ENCODE measurements around the gene MAP3K9.

Gene MAP3K9

DNA sequence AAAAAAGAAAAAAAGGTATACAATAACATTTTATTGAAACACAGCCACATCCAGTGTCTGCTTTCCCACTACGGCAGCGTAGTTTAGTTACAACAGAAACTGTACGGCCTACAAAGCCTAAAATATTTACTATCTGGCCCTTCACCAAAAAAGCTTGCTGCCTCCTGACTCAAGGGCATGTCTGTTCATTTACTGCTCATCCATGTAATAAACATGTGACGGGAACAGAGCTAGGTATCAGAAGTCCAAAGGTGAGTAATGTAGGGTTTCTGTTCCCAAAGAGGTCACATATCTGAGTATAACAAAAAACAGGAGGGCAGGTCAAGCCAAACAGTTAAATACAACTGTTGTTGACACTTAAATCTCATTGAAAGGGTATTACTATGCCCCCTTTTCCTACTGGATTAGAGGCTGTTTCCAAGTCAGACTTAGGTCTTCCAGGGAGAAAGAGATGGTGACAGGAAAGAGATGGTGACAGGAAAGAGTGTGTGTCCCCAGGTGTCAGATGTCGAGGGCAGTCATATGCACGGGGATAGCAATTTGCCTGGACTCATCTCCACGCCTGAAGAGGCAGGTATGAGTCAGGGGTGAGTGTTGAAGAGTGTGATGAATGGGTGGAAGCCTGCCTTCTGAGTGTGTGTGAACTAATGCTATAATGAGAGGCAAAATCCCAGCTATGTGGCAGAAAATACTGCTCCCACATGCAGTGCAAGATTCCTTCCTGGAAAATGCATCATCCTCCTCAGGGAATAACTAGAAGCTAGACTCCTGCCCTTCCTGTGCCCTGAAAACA is 77.7 kb downstream of the MAP3K9 start:
- FAIRE-seq (no peak), DNase-seq (ENCODE audit: extremely low spot score, insufficient read length, low read depth) (no peak)

DNA sequence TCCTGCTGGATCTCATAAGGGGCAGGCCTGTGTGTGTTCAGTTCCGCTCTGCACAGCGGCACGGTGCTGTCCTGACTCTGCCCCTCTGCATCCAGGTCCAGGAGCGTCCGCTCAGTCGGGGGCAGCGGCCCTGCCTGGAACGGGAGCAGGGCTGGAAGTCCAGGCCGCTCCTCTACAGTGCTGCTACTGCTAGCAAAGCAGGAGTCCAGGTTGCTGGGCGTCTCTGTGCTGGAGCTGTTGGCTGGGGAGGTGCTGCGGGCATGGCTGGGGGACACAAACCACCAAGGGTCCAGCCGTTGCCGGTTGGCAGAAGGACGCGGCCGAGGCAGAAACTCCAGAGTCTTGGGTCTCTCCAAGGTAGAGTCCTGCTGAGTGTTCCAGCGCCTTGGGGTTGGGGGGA is 78.9 kb downstream of the MAP3K9 start:
- FAIRE-seq (no peak), DNase-seq (ENCODE audit: extremely low spot score, insufficient read length, low read depth) (no peak)

DNA sequence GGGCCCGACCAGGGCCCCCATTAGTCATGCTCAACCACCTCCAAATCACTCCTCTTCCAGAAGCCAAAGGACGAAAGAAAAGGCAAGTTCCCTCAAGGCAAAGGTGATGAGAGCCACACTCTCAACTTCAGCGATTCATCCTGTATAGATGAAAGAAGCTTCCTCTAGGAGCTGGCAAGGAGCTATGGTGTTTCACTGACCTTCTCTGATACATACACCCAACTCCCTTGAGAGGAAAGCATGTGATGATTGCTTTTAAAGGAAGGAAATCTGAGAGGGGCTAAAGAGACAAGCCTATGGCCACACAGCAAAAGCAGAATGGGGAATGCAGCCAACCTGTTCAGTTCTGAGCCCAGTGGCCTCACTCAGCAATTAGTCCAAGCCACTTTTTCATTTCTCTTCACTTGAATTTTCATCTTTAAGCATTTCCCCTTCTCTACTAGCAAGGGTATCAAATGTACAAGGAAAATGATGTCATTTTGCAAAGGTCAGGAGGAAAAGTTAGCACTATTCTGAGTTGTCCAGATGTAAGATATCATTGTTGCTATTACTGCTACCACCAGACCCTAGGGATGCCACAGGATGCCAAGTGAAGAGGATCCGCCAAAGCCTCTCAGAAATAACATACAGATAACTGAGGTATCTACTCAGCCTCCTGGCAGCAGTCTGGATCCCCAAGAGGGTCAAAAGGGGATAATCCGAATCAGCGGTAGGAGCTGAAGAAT is 82.5 kb downstream of the MAP3K9 start:
- FAIRE-seq (no peak), DNase-seq (ENCODE audit: extremely low spot score, insufficient read length, low read depth) (no peak)

DNA sequence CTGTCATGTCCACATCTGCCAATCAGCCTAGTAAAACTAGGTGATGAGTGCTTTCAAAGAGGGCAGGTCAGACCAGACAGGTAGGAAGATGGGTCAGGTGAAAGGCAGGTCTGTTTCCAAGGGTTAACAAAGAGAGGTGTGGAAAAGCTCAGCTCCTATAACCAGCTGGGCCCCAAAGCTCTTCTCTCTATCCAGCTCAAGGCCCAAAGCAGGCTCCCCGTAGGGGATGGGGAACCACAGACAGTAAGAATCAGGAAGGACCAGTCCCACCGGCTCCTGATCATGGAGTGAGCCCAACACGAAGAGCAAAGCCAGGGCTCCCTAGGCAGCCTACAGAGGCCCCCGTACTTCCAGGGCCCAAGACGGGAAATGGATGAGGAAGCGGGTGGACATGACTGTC is 84.4 kb downstream of the MAP3K9 start:
- no peak for DNase-seq (ENCODE audit: extremely low spot score, insufficient read length, low read depth)
- no peak for FAIRE-seq

DNA sequence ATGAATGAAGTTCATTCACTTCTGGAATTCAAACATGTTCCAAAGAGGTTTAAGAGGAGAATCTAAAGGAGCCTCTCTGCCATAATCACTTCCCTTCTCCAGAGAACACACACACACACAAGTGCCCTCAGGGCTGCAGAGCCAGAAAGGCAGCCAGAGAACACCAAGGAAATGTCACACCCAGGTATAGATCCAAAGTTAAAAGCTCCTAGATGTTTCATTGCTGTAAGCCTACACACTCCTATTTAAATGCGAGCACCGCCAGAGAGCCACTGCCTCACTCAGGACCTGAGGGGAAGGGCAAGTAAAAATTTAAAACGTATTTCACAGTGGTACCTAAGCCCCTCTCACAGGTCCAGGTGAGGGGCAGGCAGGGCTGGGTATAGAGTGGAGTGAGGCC is 85.2 kb downstream of the MAP3K9 start:
- FAIRE-seq, result no peak
- DNase-seq (ENCODE audit: extremely low spot score, insufficient read length, low read depth), result no peak

DNA sequence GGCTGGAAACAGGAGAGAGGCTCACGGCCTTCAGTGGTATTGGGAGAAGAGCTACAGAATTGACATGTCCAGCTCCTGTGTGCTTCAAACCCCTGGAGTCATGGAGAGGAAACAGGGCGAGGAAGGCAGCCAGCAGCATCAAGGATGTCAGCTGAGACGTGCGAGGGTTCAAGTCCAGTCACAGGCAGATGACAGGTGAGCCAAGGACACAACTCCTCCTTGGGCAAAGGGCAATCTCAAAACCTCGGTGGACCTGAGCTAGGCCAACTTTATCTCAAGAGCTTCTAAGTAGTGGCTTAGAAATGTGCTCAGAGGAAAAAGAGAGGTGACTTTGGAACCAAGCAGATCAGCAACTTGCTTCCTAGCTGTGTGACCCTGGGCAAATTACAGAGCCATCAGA is 86.0 kb downstream of the MAP3K9 start:
- no peak for FAIRE-seq
- no peak for DNase-seq (ENCODE audit: extremely low spot score, insufficient read length, low read depth)

DNA sequence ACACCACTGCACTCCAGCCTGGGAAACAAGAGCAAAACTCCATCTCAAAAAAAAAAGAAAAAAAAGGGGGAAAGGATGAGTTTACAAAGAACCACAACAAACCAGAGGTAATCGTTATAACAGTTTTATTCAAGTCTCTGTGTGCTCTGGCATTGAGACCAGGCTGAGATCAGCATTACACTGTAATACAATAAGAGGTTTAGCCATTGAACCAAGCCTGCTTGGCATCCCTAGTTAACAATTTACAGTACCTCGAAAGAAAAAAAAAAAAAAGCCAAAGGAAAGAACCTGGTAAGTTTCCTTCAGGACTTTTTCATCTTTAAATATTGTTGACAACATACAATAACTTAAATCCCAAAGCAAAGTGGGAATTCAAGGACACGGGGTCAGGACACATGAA is 86.9 kb downstream of the MAP3K9 start:
- DNase-seq (ENCODE audit: extremely low spot score, insufficient read length, low read depth), result no peak
- no peak for FAIRE-seq

DNA sequence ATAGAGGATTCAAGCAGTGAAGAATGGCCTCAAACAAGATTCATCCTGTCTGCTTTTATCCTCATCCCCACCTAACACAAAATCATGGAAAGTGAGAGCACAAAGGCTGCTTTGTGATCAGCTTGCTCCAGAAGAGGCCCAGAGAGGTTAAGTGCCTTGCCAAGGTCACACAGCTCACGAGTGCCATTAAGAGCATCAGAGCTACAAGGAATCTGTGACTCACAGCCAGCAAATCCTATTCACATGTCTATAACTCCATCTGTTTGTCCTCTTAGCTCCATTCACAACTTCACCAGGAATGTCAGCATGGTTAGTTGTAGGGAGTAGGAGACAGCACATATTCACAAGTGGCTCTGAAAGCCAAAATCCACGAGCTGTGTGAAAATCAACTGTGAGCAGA is 87.8 kb downstream of the MAP3K9 start:
- DNase-seq (ENCODE audit: extremely low spot score, insufficient read length, low read depth), result no peak
- FAIRE-seq, result no peak

DNA sequence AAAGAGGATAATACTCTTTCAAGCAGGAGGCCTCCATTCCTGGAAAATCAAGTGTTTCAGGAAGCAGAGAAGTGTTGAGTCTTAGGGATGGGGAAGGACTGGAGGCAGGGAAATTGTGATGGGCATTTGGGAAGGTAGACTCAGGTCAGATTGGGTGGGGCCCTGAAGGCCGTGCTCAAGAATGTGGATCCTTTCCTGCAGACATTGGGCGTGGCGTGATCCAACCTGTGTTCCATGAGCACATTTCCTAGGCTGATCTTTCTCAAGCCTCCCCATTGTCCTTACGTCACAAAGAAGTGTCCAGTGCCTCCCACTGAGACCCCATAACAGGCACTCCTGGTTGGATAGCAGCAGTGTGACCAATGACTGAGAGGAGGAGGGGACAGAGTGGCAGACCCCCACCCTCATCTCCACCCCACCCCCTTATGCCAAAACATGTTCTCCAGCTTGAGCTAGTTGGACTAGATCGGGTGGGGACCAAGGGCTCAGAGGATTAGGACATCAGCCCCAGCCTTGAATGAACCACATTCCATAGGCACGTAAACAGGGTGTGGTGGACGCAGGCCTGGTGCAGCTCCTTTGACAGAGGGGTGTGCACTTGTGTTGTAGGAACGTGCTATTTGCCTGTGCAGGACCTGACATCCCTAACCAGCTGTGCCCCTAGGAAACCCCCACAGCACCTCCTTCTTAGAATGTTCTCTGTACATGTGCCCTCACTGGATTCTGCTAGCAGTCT is 90.8 kb downstream of the MAP3K9 start:
- DNase-seq (ENCODE audit: extremely low spot score, insufficient read length, low read depth) (no peak), FAIRE-seq (no peak)

DNA sequence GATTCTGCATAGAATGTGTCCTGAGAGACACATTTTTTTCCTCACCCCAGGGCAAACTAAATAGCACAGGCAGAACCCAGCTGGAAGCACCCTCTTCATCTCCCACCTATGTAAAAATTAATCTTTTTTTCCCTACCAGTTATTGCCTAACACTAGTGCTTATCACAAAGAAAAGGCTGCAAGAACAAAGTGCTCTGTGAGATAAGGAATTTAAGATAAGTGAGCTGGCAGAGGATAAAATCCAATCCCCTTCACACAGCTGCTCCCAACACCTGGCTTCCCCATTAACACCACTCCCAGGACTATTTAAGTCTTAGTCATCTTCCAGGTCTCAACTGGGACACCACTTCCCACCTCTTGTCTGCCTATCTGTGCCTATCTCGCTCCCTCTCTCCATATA is 92.4 kb downstream of the MAP3K9 start:
- FAIRE-seq, result no peak
- DNase-seq (ENCODE audit: extremely low spot score, insufficient read length, low read depth), result no peak

DNA sequence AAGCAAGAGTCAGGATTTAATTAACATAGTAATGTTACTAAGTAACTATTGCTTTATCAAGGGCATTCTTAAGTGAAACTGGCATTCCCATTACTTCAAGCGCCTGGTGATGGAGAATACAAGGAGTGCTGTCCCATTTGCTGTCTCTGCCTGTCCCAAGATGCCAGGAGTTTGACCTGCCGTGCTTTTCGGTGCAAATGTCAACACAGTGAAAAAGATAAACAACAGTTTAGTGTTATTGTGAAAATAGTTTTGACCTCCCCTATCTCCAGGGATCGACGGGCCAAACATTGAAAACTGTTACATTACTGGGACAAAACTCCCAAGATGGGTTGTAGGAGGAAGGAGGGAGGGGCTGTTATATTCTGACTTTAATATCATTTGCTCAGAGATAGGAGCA is 92.8 kb downstream of the MAP3K9 start:
- no peak for DNase-seq (ENCODE audit: extremely low spot score, insufficient read length, low read depth)
- FAIRE-seq, result no peak

DNA sequence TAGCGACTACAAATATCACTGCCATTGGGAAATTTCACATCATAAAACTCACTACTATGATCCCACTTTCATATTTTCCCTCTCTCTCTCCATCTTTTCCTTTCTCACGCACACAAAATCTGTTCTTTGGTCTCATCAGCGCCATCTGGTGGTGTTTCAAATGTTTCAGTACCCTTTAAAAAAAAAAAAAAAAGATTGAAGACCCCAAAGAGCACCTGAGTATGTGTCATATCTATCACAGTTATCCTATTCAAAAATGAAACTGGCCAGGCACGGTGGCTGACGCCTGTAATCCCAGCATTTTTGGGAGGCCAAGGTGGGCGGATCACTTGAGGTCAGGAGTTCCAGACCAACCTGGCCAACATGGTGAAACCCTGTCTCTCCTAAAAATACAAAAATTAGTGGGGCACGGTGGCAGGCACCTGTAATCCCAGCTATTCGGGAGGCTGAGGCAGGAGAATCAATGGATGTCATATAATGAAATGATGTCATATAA is 95.2 kb downstream of the MAP3K9 start:
- FAIRE-seq (peak; percentile 75), DNase-seq (ENCODE audit: extremely low spot score, insufficient read length, low read depth) (peak; percentile 28)

DNA sequence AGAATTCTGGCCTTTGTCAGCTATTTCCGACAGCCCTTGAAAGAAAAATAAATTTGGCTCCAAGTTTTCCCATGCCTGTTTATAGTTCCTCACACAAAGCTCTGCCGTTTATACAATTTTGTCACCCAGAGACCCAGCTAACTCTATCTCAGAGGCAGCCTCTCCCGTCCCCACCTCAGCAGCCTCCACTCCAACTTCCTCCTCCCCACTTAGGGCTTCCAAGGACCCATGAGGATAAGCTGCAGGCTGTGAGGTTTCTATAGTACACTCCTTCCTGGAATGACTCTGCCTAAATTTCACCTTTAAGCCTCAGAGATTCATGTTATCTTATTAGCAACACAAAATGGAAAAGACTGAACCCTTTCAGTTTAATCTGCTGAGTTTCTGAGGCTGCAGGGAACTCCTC is 95.8 kb downstream of the MAP3K9 start:
- FAIRE-seq (no peak), DNase-seq (ENCODE audit: extremely low spot score, insufficient read length, low read depth) (no peak)

DNA sequence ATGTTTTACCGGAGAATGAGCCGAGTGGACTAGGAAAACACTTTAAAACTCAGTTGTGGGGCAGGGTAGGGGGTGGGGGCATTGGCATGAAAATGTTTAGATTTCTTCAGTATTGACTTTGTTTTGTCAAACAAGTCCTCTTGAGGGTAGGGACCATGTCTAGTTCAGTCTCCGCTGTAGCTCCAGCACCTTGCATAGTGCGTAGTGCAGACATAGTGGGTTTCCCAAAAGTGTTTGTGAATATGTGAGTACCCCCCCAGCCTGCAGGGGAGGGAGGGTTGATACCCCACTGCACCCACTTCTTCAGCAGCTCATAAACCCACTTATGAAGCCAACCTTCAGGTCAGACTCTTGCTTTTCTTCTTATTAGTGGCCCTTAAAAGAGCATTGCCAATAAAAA is 96.2 kb downstream of the MAP3K9 start:
- DNase-seq (ENCODE audit: extremely low spot score, insufficient read length, low read depth) (no peak), FAIRE-seq (peak; percentile 47)

DNA sequence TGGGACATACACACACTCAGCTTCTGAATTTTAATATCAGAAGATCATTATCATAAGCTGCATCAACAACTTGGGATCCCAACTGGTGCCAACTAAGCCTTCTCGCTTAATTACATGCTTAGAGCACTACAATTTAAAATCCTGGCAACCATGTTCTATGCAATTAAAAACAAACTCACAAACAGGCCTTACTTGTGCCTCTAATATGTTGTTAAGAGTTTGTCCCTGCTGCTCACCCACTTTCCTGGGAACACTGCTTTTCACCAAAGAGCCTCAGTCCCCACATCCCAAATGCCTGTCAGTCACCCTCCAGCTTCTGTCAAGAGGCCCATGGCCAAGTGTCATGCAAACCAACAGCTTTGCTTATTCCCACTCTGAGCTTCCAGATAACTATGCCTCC is 97.9 kb downstream of the MAP3K9 start:
- FAIRE-seq, result no peak
- no peak for DNase-seq (ENCODE audit: extremely low spot score, insufficient read length, low read depth)

DNA sequence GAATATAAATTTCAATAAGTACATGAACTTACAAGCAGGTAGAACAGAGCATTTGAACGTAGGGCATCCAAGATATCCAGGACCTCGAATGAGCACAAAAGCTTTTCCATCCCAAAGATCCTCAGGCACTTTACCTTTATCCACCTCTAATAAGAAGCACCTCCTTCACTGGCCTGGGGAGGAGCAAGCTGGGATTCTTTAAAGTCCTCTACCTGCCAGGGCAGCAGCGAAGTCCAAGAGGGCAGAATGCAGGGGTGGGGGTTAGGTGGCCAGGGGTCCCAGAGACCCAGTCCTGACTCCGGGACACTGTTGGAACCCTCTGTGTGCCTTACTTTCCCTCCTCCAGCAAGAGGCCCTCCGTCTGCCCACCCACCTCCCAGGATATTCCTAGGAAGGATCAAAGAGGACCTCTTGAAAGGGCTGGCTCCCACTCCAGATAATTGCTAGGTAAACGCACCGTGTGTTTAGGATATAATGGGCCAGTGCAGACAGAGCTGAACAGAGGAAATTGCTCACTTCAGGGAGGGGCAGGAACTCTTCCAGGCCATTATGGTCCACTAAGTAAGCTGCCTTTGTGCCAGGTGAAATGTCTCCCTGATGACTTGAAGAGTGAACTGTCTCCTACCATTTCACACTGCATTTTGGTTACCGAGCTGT is 99.5 kb downstream of the MAP3K9 start:
- FAIRE-seq (no peak), DNase-seq (ENCODE audit: extremely low spot score, insufficient read length, low read depth) (no peak)

DNA sequence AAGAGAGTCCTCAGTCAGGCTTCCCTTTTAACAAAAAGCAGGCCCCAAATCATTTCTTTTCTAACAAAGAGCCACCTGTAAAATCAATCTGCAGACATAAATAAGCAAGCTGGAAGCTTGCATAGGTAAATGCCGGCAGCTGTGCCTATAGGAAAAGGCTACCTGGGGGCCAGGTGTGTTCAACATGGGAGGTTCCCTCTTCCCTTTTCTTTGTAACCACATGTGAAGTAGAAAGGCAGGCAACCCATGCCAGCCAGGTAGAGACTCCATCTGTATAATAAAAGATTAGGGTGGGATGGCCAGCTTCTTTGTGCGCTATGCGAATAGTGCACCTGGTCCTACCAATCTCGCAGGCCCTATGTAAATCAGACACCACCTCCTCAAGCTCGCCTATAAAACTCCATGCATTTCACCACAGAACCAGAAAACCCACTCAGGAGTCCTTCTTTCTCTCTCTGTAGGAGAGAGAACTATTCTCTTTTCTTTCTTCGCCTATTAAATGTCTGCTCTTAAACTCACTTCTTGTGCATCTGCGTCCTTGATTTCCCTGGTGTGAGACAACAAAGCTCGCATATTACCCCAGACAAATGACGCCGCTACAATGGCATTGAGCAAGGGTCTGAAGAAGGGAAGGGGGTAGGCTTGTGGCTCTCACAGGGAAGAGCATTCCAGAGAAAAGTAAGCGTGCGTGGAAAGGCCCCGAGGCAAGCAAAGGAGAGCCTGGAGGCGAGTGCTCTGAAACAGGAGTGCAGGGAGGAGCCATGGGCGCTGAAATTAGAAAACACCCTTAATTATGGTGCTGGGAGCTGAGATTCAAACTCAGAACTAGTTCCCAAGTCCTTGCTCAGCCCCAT is 100.4 kb downstream of the MAP3K9 start:
- DNase-seq (ENCODE audit: extremely low spot score, insufficient read length, low read depth), result no peak
- FAIRE-seq, result no peak

DNA sequence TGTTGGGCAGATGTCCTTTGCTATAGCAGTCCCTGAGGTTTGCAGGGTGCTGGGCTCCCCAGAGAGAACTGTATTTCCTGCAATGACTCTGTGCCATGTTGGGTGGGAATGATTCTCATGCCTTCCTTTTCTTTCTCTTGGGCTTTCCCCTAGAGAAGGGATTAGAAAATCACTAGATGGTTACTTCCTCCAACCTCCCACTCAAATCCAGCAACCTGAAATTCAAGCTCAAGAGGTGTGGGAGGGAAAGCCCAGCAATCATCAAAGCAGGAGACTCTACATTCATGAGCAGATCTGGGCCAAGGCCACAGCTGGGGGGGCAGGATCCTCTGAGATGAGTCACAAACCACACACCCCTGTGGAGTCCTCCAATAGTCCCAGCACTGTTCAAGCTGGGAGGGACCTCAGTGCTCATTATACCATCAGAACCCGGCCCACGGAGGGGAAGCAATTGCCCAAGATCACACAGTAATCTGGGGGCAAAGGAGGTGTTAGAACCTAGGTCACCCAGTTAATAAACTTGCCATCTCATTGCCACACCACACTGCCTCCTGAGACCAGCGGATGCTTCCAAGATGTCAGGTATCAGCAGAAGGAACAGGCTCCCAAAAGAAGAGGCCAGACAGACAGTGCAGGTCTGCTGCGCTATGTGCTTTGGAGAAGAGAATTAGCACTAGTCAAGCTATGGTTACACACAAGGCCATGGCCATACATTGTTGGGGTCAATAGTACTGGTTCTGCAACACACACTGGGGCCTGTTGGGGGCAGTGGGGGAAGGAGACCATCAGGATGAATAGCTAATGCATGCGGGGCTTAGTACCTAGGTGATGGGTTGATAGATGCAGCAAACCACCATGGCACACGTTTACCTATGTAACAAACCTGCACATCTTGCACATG is 101.9 kb downstream of the MAP3K9 start:
- peak; percentile 35 for DNase-seq (ENCODE audit: extremely low spot score, insufficient read length, low read depth)
- peak; percentile 86 for FAIRE-seq

DNA sequence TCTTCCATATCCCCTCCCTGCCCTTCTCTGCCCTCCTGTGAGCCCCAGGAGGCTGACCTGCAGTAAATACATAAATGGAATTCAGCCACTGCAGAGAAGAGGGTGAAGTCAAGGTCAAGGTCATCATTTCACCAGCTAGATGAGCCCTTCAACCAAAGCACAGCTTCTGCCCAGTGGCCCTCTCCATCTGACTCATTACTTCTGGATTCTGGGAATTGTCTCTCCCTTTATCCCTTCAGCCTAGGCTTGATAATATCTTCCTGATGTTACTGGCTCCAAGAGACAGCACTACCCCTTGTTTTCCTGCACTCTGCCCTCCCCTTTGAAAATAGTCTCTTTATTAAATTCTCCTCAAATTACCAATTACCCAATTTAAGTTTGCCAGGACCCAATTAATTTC is 103.1 kb downstream of the MAP3K9 start:
- no peak for FAIRE-seq
- DNase-seq (ENCODE audit: extremely low spot score, insufficient read length, low read depth), result no peak

Data from GM18507 (cell line).